GM10248 (cell line): ENCODE data around the gene MPP2.
A peak's percentile ranks its signal among the peaks of the same experiment; 100 is the strongest.

Source experiments
- CTCF ChIA-PET: fragments of 300-600 bp; sonication (Branson Sonifier 250); formaldehyde crosslinking; extraction: SDS; loops from one replicate; lab custom pipeline; 2021; ENCODE audit warnings: antibody characterized with exemption; lab: Yijun Ruan, JAX
- POLR2A ChIA-PET: fragments of 350-650 bp; sonication (Branson Sonifier 250); formaldehyde crosslinking; extraction: SDS; loops from one replicate; lab custom pipeline; 2020; ENCODE audit warnings: antibody characterized with exemption; lab: Yijun Ruan, JAX
- DNase-seq: peaks from one replicate; pipeline ENCODE4 v3.0.0; 2012; ENCODE audit errors: extremely low spot score
- TF ChIP-seq, protein P1 (sequence below): IDR thresholded peaks from 2 replicates; pipeline ENCODE4 v1.5.1; 2012; ENCODE audit warnings: mild to moderate bottlenecking, low read depth; ENCODE audit errors: extremely low read depth, missing control alignments, control extremely low read depth

Gene MPP2

DNA sequence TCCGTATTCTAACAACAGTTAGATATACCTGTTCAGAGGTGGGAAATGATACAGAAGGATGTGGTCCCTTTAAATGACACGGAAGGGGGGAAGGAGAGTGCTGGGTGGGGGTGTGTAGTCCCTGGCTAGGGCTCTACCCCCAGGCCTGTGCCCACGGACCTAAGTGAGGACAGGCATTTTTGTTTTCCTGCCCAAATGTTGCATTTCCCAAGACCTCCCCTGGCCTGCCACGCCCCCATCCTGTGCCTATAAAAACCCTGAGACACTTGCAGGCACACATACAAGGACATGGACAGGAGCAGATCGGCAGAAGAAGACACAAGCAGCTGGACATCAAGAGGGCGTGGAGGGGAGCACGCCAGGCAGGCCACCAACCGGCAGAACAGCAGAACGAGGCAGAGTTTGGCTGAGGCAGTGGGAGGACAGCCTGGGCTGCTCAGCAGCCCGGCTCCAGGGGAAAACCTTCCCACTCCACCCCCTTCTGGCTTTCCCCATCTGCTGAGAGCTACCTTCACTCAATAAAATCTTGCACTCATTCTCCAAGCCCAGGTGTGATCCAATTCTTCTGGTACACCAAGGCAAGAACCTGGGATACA is 13.3 kb upstream of the MPP2 start:
- DNase-seq = no peak
- ChIA-PET CTCF (interaction anchor here (1.4 to 2.6 kb wide), 2 partner anchors 11 to 23 kb away, joined by 3 to 8 read pairs; no protein-coding TSS in a partner anchor), POLR2A (interaction anchor here (0.6 kb wide), 1 partner anchor 180 kb away, joined by 6 read pairs; no protein-coding TSS in a partner anchor)
- TF ChIP-seq, protein P1, sequence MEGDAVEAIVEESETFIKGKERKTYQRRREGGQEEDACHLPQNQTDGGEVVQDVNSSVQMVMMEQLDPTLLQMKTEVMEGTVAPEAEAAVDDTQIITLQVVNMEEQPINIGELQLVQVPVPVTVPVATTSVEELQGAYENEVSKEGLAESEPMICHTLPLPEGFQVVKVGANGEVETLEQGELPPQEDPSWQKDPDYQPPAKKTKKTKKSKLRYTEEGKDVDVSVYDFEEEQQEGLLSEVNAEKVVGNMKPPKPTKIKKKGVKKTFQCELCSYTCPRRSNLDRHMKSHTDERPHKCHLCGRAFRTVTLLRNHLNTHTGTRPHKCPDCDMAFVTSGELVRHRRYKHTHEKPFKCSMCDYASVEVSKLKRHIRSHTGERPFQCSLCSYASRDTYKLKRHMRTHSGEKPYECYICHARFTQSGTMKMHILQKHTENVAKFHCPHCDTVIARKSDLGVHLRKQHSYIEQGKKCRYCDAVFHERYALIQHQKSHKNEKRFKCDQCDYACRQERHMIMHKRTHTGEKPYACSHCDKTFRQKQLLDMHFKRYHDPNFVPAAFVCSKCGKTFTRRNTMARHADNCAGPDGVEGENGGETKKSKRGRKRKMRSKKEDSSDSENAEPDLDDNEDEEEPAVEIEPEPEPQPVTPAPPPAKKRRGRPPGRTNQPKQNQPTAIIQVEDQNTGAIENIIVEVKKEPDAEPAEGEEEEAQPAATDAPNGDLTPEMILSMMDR = no peak

DNA sequence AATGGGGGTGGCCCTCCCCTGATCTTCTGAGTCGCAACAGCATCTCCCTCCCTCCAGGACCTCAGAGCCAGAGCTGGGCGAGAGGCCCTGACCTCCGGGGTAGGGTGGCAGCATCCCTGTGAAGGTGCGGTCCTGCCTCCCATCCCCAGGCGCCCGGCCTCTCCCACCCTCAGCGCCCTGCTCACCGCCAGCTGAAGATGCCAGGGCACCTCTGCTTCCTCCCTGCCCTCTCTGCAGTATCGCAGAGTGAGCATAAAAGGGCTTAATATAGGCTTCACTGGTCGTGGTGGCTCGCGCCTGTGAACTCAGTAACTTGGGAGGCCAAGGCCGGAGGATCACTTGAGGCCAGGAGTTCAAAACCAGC is 10.7 kb upstream of the MPP2 start:
- no peak for DNase-seq
- ChIA-PET POLR2A (no interaction called here), CTCF (interaction anchor here (1.5 to 2.0 kb wide), 2 partner anchors 9 to 26 kb away, joined by 3 to 9 read pairs; no protein-coding TSS in a partner anchor)
- TF ChIP-seq, protein P1 = no peak

DNA sequence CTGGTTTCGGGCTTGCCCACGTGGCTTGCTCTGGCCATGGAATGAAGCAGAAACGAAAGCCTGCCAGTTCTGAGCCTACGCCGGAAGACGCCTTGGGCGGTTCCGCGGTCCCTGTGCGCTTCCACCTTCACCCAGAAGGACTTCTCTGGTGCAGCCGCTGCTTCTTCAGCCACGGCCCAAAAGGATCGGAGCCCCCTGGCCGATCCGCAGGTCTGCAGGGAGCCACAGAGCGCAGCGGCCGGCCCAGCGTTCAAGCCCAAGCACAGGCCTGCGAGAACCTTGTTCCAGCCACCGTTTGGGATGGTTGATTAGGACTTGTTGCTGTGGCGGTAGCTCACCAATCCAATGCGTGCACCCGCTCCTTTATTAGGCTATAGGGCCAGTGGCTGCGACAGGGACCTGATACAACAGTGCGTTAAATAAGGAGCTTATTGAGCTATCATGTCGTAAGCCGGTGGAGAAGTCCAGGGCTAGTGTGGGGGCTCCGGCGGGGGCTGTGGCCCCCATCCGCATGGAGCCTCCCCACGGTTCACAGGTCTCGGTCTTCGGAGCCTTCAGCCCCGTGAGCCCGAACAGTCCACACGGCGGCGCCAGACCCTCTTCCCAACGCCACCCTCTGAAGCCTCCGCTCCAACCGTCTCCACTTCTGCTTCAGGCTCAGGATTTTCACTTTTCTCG is 10.2 kb upstream of the MPP2 start:
- POLR2A ChIA-PET = no interaction called here
- TF ChIP-seq, protein P1 = peak; percentile 39
- CTCF ChIA-PET = interaction anchor here (2.0 kb wide), 1 partner anchor 8 kb away, joined by 9 read pairs; no protein-coding TSS in a partner anchor
- peak; percentile 57 for DNase-seq

DNA sequence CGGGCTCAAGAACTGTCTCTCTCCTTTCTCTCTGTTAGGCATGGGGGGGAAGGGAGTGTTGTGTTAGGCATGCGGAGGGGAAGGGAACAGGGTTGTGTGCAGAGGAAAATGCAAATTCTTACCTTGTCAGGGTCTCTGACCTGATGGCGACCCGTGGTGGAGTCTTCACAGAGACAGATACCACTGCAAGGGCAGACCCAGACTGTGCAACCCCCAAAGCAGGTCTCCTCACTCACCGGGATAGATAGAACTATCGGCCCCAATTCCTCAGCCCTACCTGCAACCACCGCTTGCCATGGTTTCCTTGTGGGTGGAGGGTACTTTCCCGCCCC is 9.6 kb upstream of the MPP2 start:
- TF ChIP-seq, protein P1 = no peak
- CTCF ChIA-PET = interaction anchor here (2.0 kb wide), 1 partner anchor 8 kb away, joined by 9 read pairs; no protein-coding TSS in a partner anchor
- DNase-seq = no peak
- POLR2A ChIA-PET = no interaction called here

DNA sequence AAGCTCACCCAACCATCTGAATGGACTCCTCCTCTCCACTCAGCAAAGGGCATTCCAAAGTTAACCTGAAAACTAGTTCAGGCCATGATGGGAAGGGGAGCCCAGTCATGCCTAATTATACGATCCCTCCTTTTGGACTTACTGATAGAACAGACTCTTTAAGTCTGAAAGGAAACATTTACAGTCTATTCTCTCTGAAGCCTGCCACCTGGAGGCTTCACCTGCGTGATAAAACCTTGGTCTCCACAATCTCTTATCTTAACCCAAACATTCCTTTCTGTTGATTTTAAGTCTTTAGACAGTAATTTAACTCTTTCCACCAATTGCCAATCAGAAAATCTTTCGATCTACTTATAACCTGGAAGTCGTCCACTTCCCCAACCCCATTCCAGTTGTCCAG is 9.0 kb upstream of the MPP2 start:
- no peak for DNase-seq
- POLR2A ChIA-PET = no interaction called here
- TF ChIP-seq, protein P1 = no peak
- CTCF ChIA-PET = no interaction called here

DNA sequence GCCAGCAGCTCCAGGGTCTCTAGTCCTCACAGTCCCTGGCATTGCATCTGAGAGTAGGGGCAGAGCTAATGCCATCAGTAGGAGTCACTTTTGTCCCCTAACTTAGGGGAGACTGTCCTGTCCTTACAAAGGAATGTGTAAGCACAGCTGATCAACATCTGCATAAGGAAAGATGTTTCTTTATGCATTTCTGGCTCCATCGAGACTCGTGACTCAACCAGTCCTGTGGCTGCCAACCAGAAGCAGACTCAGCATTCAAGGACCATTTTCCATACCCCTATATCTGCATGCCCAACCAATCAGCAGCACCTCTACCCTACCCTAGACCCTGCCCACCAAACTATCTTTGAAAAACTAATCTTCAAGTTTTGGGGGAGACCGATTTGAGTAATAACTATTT is 8.2 kb upstream of the MPP2 start:
- CTCF ChIA-PET = interaction anchor here (2.1 to 2.2 kb wide), 3 partner anchors 29 to 38 kb away, joined by 7 to 8 read pairs (median 8); no protein-coding TSS in a partner anchor
- DNase-seq = no peak
- POLR2A ChIA-PET = no interaction called here

More for the DNA sequence above, 8.2 kb upstream of the MPP2 start:
- TF ChIP-seq, protein P1 = no peak
